Subcutaneous adipose tissue (tissue), 4 donors: ENCODE measurements around the gene FDPS. TPM values are rescaled to one million over a fixed set of nuclear protein-coding genes. Genes with fewer than 3 reads are reported as not detected.

Source experiments
- CTCF ChIP-seq: fragments of 450-650 bp; IDR thresholded peaks from one replicate; pipeline ENCODE4 v1.5.1; 2016; ENCODE audit warnings: low read depth, mild to moderate bottlenecking, control low read depth, antibody characterized with exemption, moderate library complexity
- total RNA-seq, 4 donors: library from RNA; depleted of rRNA; stranded (reverse); fragments of >200 nt; gene quantifications; one replicate each; pipeline ENCODE4 v1.1.0, GENCODE V29; 2016

Gene FDPS
- 100 to 1,000 TPM in 1 of 4 donors, 10 to 100 TPM in 3; 54.0 to 105 (median 81.6) TPM for total RNA-seq

DNA sequence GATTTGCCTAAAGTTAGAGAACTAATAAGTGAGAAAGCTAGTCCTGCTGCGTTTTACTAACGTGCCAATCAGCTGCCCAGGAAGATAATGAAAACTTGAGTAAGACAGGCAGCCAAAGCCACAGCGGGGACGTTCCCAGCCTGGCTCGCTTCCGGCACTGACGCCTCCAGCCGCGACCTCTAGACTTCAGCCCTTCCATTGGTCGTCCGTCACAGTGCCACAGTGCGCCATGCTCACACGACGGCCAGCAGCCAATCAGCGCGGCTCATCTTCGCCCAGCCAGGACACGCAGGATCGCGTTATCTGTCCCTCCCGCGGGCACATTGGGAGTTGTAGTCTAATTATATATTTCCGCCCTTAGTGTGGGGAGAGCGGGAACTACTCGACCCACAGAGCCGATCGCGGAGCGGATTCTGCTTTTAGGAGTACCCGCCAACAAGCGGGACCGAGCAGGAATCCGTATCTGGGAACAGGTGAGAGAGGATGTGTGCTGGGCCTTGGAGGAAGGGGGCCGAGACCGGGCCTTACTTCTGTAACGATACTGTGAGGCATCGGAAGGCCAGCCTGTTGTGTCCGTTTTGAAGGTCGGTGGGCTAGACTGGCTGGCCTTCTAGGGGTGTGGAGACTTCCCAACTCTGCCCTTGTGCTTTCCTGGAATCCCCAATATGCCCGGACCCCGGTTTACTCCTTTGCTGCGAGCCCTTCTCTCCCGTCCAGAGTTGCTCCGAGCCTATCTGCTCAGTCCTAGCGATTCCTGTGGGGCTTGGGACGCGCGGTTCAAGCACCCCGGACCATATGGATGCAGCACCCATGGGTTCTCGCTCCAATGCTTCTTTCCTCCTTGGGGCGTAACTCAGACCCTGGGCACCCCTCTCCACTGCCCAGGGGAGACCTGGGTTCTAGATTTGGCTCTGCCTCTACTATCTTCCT, at the start of gene FDPS:
Gene FDPS, plus strand, starts transcription at position 374 of the 930 bp plus-strand sequence. CDS start 924 bp downstream, outside the sequence.
- TF ChIP-seq CTCF = no peak

GRCh38 chr1:155260276-155260675, 48.4 kb upstream of the FDPS start:
- no peak for TF ChIP-seq CTCF

GRCh38 chr1:155261493-155261851, 47.2 kb upstream of the FDPS start:
- TF ChIP-seq CTCF = no peak

DNA sequence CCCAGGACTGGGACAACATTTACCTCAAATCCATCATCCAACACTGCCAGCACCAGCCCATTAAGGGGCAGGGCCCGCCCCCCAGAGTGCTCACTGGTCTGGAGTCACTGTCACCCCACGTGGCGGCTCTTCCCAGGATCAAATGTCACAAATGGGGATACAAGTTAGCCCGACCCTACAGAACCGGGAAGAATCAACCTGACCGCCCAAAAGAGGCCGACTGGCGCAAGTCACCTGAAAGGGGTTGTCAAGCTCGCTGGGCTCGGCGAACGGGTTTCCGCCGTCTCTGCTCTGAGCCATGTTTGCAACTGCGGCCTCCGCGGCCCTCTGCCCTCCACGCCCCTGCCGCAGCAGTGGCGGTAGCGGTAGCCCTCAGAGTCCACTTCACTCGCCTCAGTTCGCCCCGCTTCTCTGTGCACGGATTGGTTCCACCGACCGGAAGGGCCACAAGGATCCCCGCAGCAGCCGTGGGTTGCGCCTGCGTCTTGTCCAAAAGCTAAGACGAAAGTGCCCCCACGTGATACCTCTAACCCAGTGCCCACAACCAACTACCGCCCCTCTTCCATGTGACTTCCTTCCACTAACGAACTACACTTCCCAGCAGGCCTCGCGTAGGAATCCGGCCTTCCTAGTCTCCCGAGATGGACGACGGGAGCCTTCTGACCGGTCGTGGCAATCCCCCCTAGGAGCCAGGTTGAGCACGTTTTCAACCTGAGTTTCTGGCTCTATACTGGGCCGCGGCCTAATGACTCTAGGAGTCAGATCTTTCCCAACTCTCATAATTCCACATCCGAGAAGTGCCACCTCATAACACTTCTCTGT, 46.6 kb upstream of the FDPS start, which contains the start of gene SCAMP3:
Gene SCAMP3, minus strand, starts transcription at position 509 of the 822 bp plus-strand sequence. Its CDS starts 209 bp downstream, at position 300.
- TF ChIP-seq CTCF = no peak

GRCh38 chr1:155263067-155263466, 45.6 kb upstream of the FDPS start:
- TF ChIP-seq CTCF = no peak

- no peak for TF ChIP-seq CTCF
These were observed 42.1 kb upstream of the FDPS start for GRCh38 chr1:155266553-155266952.

- TF ChIP-seq CTCF = no peak
These were observed 41.3 kb upstream of the FDPS start for GRCh38 chr1:155267373-155267772.
